Endometrial microvascular endothelial cells (primary cell): ENCODE data around the gene ERC2. TPM values are rescaled to one million over a fixed set of nuclear protein-coding genes. Genes with fewer than 3 reads are reported as not detected.

Source experiments
- in situ Hi-C: cut with HindIII; loops from 2 replicates; pipeline ENCODE4 v1.10.0; 2017; ENCODE audit warnings: low sequenced_read_pairs, low pct_unique_long_range_greater_than_20kb; ENCODE audit errors: inconsistent ontology term
- total RNA-seq: library from RNA; depleted of rRNA; stranded (reverse); fragments of >200 nt; gene quantifications from one replicate; pipeline ENCODE4 v1.2.3, GENCODE V29; 2015; ENCODE audit errors: inconsistent ontology term

The ERC2 gene
- total RNA-seq, 1 donor from 2014 or later = not detected

GRCh38 chr3:56164436-56164835 lies 303.8 kb downstream of the ERC2 start:
- in situ Hi-C loops = no loop called here

DNA sequence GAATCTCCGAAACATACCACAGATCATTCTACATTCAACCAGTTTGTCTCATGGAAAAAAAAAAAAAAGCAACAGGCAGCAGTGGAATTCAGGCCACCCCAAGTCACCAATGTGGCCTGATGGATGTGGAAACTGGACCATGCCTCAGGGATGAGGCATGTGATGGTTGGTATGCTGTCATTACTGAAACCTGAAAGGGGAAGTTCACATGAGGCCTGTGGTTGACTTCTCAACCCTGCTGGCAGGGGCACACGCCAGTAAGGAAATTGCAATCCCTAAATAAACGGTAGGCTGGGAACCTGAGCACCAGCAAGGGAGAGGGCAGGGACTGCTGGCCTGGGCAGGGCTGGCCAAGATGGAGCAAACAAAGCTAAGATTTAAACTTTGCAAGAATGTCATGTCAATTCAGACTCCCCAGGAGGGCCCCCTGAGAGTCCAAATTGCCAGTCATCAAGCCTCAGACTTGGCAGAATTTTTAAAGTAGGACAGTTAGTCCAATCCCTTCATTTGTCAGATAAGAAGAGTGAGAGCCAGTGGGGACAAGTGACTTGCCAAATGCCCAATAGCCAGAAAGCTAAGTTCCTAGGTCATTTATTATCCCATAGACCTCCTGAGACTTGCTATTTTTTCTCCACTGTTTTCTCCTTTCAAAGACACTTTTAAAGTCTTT lies 310.4 kb downstream of the ERC2 start:
- in situ Hi-C loops = no loop called here

- in situ Hi-C loops = no loop called here
Measured at GRCh38 chr3:56154297-56154696, 314.0 kb downstream of the ERC2 start.

DNA sequence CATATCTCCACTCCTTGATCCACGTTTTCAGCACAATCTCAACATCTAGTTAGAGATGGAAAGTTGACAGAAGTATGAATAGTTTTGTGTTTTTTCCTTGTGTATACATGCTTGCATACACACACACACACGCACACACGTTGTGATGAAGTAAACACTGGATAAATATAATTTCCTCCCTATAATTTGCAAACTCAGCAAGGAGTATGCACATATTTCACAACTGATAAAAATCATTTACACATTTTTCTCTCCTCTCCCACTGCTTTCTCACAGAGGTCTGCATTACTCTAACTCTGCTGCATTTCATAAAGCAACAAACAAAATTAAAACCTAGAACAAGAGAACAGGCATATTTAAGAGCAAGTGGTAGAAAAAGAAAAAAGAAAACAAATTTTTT lies 320.9 kb downstream of the ERC2 start:
- in situ Hi-C loops = no loop called here

DNA sequence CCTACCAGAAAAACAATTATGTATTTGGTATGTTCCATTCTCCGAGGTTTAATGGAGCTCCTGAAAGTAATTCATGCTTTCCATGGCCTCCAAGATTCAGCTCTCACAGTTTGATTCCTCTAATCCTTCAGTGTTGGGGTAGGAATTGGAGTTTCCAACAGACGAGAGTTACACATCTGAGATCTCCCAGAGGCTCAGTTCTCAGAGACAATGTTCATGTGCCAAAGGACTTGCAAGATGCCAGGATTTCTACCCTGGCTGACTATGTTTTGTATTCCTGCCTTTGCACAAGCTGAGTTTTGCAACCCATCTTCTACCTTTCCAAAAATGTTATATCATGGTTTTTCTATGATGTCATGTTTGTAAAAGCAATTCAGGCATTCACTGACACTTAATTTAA lies 322.9 kb downstream of the ERC2 start:
- in situ Hi-C loops = no loop called here

- in situ Hi-C loops = no loop called here
Measured at GRCh38 chr3:56144805-56145204, 323.5 kb downstream of the ERC2 start.

GRCh38 chr3:56137415-56137814 lies 330.9 kb downstream of the ERC2 start:
- in situ Hi-C loops = no loop called here

GRCh38 chr3:56136514-56136913 lies 331.8 kb downstream of the ERC2 start:
- in situ Hi-C loops = no loop called here

DNA sequence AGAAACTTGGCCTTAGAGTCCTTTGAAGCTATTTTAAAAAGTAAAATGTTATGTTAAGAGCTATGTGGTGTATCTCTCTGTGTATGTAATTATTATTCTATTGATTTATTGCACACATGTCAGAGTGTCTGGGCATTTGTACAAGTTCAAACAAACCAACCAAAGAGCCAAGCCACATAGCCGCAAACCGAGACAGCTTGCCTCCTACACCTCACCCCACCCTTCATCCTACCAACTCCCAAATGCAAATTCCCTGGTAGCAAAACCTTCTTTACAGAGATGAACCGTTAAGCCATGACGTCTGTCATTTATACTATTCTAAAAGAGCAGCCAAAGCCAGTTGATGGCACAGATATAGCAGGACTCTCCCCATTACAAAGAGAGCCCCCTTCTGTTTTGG lies 332.3 kb downstream of the ERC2 start:
- in situ Hi-C loops = no loop called here

DNA sequence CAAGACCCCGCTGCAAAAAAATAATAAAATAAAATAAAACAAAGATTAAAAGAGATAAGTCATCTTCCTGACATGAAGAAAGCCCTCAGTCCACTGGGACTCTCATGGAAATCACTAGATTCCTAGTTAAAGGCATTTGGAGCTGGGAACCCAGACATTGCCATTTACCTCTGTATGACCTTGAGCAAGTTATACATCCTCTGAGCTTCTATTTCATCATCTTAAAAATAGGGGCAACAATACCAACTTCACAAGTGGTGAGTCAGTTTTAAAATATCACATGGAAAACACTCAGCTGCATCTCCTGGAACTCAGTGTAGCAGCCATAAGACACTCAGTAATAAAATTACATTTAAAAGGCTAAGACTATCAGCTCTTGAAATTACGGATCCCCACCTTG lies 334.8 kb downstream of the ERC2 start:
- in situ Hi-C loops = no loop called here

DNA sequence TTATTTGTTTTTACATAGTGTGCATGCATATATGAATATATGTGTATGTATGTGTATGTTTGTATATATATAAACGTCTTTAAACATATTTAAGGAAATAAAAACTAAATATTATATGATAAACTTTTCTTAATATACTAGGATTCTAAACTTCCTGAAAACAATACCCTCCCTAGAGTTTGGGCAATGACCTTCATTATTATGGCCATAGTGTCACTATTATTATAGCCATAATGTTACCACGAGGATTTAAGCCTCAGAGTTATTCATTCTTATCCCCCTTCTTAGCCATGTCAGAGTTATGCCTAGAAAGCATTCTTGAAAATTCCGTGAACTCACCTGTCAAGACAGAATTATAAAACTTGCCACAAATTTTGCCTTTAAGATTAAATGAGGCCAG lies 335.5 kb downstream of the ERC2 start:
- in situ Hi-C loops = no loop called here

DNA sequence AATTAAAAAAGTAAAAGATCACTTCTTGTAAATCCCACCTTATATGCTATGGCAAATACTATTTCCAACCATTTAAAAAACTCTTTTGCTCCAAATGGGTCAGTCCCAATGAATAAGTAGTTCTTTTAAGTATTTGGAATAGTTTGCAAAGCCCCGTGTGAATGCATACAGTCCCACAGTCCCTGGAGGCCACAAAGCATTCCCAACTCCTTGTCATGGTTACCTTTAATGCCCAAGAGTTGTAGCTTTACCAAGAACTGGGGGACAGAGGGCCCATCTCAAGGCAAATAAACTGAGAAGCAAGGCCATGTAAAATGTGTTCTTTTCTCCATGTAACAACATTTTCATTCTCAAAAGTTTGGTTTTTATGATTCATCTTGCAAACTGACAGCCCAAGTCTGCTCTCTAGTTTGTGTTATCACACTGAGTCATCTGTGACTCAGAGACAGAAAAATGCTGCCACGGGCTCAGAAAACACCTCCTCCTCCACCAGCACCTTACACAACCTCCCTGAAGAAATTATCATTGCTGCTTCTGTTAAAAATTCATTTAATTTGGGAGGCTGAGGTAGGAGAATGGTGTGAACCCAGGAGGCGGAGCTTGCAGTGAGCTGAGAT lies 336.2 kb downstream of the ERC2 start:
- in situ Hi-C loops = no loop called here

GRCh38 chr3:56130036-56130435 lies 338.2 kb downstream of the ERC2 start:
- in situ Hi-C loops = no loop called here

DNA sequence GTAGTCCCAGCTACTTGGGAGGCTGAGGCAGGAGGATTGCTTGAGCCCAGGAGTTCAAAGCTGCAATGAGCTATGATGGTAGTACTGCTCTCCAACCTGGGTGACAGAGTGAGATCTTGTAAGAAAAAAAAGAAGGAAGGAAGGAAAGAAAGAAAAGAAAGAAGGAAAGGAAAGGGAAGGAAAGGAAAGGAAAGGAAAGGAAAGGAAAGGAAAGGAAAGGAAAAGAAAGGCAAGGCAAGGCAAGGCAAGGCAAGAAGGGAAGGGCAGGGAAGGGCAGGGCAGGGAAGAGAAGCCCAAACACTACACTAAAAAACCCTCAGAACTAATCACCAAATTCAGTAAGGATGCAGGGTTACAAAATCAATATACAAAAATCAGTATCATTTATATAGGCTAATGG lies 341.6 kb downstream of the ERC2 start:
- in situ Hi-C loops = no loop called here

GRCh38 chr3:56125358-56126005 lies 342.8 kb downstream of the ERC2 start:
- in situ Hi-C loops = no loop called here

DNA sequence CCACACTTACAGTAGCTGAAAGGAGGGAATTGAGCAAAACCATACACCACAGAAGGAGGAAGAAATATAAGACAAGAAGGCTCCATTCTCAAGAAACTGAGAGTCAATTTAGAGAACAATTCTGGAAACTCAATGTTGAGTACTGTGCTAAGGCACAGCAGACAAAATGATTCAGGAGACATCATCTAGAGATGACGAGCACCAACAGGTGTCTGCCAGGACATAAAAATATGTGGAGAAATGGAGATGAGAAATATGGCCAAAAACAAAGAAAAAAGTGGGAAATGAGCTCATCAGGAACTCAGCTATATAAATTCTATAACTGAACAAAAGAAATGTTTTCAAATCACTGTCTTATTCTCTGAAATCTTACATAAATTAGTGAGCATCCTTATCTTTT lies 343.7 kb downstream of the ERC2 start:
- in situ Hi-C loops = no loop called here

DNA sequence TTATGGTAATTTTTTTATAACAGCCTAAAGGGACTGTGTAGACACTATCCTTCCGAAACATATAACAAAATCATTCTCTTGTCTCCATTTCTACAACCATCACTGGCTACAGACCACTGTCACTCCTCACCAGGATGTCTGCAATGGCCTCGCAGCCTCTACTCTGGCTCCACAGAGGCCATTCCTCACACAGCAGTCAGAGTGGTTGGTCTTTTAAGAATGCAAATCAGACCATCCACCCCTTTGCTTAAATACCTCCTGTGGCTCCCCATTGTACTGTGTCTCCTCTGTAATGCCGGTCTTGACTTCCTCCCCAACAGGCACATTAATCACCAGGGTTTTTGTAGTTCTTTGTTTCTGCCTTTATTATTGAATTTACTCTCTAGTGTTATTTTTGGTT lies 344.8 kb downstream of the ERC2 start:
- in situ Hi-C loops = no loop called here

GRCh38 chr3:56122911-56123310 lies 345.4 kb downstream of the ERC2 start:
- in situ Hi-C loops = no loop called here

DNA sequence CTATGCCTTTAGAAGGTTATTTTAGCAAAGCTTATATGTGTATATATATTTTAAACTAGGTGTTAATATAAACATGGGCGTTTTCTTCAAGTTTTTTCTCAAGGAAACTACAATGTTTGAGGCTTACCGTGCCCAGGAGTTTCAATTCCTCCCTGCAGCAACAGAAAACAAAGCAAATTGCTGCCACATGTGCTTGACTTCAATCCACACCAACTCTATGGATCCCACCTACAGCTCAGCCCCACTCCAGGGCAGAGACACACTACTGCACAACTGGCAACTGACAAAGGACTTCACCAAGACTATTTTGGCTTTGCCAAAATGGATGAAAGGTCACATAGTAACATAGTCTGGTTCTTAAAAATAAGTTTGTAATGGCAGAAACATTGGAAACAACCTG lies 346.6 kb downstream of the ERC2 start:
- in situ Hi-C loops = no loop called here

DNA sequence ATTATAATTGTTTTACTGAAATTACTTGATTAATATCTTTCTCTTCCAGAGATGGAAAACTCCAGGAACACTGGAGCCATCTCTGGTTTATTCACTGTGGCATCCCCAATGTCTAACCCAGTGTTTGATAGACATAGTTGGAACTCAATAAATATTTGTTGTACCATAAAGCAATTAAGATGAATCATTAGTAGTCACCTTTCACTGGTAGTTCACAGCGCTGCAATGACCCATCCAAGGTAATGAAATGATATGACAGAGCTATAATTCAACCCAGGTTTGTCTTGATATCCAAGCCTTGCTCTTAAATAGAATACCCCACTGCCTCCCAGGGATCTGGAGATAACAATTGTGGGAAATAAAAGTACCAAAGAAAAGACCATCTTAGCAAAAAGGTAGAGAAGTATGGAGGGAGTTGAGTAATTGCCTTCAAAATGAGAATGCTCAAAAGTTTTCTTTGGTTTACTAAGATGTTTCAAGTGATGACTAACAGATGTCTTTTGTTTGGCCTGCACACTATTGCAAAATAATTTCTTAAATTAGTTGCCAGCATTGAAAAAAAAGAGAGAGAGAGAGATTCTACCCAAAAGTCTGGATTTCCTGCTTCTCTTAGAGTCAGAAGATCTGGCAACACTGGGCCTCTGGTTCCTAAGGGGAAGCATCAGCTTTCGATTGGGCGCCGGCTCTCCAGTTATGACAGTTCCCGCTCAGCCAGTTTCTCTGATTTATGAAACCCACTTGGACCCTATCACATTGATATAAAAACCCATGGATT lies 348.5 kb downstream of the ERC2 start:
- in situ Hi-C loops = no loop called here
